Erythroblast (primary cell): Measurements from ENCODE around the gene WASHC4.
A peak's percentile ranks its signal among the peaks of the same experiment; 100 is the strongest.
"Not testable (repeated sequence)": the region's sequence is repeated elsewhere in the genome, so short reads cannot be mapped to it uniquely, and the experiment has no call there.

Source experiments
- DNase-seq, 2 experiments: peaks; one replicate each; lab custom pipeline; 2025; lab: John Stamatoyannopoulos, UW
- GATA1 ChIP-seq: IDR thresholded peaks from 2 replicates; pipeline ENCODE4 v1.6.1; 2011; ENCODE audit warnings: low read depth, mild to moderate bottlenecking, control low read depth, low read length, moderate library complexity
- POLR2A ChIP-seq: IDR thresholded peaks from 2 replicates; pipeline ENCODE4 v1.6.1; 2011; ENCODE audit warnings: mild to moderate bottlenecking, low read length

The WASHC4 gene

GRCh38 chr12:105167346-105167745 is 59.8 kb downstream of the WASHC4 start:
- DNase-seq, result no peak

GRCh38 chr12:105168006-105168405 is 60.5 kb downstream of the WASHC4 start:
- DNase-seq, result no peak
- TF ChIP-seq GATA1, result no peak
- no peak for TF ChIP-seq POLR2A

More at GRCh38 chr12:105167346-105167745, 59.8 kb downstream of the WASHC4 start:
- TF ChIP-seq POLR2A (no peak), GATA1 (no peak)

GRCh38 chr12:105170139-105170538 is 62.6 kb downstream of the WASHC4 start:
- DNase-seq, result no peak
- TF ChIP-seq POLR2A (no peak), GATA1 (no peak)

- no peak for TF ChIP-seq GATA1
- TF ChIP-seq POLR2A, result peak; percentile 13
- peak; percentile 42 to 55 for DNase-seq
Measured at GRCh38 chr12:105171691-105172436, 64.3 kb downstream of the WASHC4 start.

GRCh38 chr12:105175397-105175990 is 68.0 kb downstream of the WASHC4 start:
- TF ChIP-seq POLR2A (no peak), GATA1 (no peak)
- DNase-seq, result peak; percentile 40 to 81

- peak; percentile 32 to 43 for DNase-seq
- TF ChIP-seq GATA1 (no peak), POLR2A (no peak)
Measured at GRCh38 chr12:105177208-105177607, 69.7 kb downstream of the WASHC4 start.

GRCh38 chr12:105179114-105179513 is 71.6 kb downstream of the WASHC4 start:
- not testable (repeated sequence) for DNase-seq

GRCh38 chr12:105183406-105183805 is 75.9 kb downstream of the WASHC4 start:
- not testable (repeated sequence) for DNase-seq

- not testable (repeated sequence) for DNase-seq
Measured at GRCh38 chr12:105183976-105184375, 76.4 kb downstream of the WASHC4 start.

- peak in 1 of 2 experiments; percentile 10 for DNase-seq
- no peak for TF ChIP-seq GATA1
Measured at GRCh38 chr12:105189293-105189692, 81.8 kb downstream of the WASHC4 start.

- no peak for DNase-seq
- TF ChIP-seq POLR2A, result no peak
- TF ChIP-seq GATA1, result no peak
Measured at GRCh38 chr12:105190530-105190929, 83.0 kb downstream of the WASHC4 start.

- no peak for DNase-seq
- no peak for TF ChIP-seq POLR2A
- no peak for TF ChIP-seq GATA1
Measured at GRCh38 chr12:105192624-105193225, 85.2 kb downstream of the WASHC4 start.

GRCh38 chr12:105194947-105195346 is 87.4 kb downstream of the WASHC4 start:
- DNase-seq, result no peak
- TF ChIP-seq GATA1 (no peak), POLR2A (no peak)

GRCh38 chr12:105196090-105196489 is 88.6 kb downstream of the WASHC4 start:
- no peak for DNase-seq

More at GRCh38 chr12:105196090-105196489, 88.6 kb downstream of the WASHC4 start:
- no peak for TF ChIP-seq POLR2A
- no peak for TF ChIP-seq GATA1
